ENCODE data around the gene ERMAP.
"Not testable (repeated sequence)": the region's sequence is repeated elsewhere in the genome, so short reads cannot be mapped to it uniquely, and the experiment has no call there.

Gene ERMAP

GRCh38 chr1:42807056-42807668, 9.8 kb upstream of the ERMAP start:
- no peak for DNase-seq

- DNase-seq, result not testable (repeated sequence)
Measured at GRCh38 chr1:42814815-42815214, 2.1 kb upstream of the ERMAP start.

DNA sequence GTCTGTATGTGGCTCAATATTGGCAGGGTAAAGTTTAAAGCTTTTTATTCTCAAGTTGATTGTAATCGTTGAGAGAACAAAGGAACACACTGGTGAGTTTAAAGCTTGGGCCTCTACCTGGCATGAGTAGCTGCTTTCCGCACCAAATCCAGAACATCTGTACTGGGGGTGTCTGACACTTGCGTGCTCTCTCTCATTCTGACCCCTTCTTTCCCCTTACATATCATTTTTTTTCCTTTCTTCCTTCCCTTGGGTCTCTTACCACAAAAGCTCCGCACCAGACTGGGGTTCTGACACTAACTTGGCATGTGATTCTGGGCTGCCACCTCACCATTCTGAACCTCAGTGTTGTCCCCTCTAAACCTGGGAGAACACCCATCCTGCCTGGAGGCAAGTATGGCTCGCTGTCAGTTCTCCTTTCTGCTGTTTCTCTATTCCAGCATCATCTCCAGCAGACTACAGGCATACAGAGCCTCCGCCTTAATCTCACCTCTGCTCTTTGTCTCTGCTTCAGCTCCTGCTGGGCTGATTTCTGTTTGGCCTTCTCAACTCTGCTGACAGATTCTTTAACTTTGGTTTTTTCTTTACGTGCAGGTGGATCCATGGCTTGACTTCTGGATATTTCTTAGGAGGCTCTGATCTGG, 859 bp upstream of the ERMAP start:
- no peak for DNase-seq

- no peak for DNase-seq
Measured at GRCh38 chr1:42817440-42817767, 482 bp downstream of the ERMAP start.

DNA sequence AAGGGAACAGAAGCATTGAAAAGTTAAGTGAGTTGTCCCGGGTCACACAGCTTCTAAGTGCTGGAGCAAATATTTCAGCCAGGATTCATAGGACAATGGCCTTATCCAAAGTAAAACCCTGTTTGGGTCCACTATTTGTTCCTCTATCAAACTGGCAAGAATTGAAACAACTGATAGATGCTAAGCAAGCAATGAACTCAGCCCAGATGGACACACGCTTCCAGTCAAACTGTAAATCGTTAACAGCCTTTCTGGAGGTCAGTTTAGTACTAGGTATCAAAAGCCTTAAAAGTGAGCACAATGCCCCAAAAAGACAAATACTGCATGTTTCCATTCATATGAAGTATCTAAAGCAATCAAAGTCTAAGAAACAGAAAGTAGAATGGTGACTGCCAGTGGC, 1.1 kb downstream of the ERMAP start:
- DNase-seq, result no peak

DNA sequence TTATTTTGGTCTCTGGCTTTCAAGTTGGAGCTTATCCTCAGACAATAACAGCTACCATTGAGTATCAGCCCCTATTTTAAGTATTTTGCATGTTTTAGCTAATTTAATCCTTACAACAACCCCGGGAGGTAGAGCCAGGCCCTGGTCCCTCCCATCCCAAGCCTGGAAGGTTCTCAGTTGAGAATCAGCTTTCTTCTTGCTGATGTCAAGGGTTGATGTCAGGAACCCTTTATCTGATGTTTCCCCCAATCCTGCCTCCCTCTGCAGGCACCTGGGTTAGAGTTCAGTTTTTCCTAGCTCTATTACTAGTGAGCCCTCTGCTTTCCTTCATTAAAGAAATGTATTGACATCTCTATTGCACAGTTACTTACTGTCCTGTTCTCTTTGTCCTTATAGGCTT, 3.9 kb downstream of the ERMAP start:
- DNase-seq, result no peak

DNA sequence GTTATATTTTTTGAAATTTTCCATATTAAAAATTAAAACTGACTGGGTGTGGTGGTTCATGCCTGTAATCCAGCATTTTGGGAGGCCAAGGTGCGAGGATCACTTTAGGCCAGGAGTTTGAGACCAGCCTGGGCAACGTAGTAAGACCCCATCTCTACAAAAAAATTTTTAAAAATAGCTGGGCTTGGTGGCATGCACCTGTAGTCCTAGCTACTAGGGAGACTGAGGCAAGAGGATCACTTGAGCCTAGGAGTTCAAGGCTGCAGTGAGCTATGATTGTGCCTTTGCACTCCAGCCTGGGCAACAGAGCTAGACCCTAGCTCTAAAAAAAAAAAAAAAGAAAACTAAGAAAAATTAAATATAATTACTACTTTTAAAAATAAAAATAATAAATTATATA, 4.8 kb downstream of the ERMAP start:
- DNase-seq, result no peak

- DNase-seq, result peak; percentile 31
Measured at GRCh38 chr1:42822800-42823392, 6.0 kb downstream of the ERMAP start.

DNA sequence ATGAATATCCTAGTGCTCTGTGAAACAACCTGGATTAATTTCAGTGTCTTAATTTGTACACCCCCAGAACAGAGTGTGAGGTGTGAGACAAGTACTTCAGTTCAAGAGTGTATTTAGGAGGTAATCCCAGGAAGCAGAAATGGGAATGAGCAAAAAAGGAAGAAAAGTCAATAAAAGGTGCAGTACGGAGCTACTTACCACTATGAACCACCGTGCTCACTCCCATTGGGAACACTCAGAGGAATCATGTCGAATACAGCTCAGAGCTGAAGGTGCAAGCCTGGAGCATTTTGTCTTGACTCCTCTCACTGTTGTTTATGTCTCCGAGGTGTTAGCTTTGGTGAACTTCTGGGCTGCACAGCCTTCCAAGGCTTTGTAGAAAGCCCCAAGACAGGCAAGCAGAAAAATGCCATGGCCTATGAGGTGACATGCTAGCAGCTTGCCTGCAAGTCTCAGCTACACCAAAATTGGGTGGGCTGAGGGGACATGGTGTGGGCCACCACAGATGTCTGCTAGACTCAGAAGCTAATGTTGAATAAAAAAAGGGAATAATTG, 7.6 kb downstream of the ERMAP start:
- no peak for DNase-seq

DNA sequence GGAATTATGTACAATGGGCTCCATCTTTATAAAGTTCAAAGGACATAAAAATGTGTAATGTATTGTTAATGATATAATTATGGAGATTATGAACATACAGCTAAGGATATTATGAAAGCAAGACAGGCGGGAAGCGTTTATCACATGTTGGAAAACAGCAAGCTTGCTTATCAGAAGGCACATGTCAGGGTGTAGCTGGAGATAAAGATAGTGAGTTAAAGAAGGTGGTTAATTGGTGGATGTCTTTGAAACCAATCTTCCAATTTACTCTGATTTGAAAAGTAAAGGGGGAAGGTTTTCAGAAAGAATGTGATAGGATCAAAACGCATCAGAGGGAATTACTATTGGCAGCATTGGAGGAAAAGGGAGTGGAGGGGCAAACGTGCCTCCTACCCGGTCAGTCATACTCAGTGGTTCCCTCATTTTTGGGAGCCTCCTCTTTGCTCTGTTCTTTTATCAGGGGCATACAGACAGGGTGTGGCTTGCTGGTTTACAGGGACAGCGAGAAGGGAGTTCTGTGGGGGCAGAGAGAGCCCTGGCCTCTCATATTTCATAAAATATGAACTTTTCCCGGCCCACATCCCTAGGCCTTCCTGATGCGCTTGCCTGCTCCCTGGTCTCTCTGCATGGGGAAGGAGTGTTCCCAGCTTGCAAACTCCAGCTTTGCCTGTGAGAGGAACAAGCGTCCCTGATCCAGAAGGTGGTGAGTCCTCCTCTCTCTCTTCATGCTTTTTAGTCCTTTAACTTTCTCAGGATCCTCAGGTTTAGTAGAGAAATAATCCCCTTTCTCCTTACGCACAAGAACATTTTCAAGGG, 8.3 kb downstream of the ERMAP start:
- DNase-seq, result no peak

DNA sequence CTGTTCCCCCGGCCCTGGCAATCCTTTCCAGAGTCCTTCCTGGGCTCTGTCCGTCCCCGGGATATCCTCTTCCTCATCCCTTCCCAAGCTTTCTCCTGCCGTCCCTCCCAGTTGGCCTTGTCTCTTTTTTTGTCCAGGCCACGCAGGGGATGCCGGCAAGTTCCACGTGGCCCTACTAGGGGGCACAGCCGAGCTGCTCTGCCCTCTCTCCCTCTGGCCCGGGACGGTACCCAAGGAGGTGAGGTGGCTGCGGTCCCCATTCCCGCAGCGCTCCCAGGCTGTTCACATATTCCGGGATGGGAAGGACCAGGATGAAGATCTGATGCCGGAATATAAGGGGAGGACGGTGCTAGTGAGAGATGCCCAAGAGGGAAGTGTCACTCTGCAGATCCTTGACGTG, 13.7 kb downstream of the ERMAP start:
- no peak for DNase-seq

- DNase-seq, result no peak
Measured at GRCh38 chr1:42831273-42831672, 14.4 kb downstream of the ERMAP start.

DNA sequence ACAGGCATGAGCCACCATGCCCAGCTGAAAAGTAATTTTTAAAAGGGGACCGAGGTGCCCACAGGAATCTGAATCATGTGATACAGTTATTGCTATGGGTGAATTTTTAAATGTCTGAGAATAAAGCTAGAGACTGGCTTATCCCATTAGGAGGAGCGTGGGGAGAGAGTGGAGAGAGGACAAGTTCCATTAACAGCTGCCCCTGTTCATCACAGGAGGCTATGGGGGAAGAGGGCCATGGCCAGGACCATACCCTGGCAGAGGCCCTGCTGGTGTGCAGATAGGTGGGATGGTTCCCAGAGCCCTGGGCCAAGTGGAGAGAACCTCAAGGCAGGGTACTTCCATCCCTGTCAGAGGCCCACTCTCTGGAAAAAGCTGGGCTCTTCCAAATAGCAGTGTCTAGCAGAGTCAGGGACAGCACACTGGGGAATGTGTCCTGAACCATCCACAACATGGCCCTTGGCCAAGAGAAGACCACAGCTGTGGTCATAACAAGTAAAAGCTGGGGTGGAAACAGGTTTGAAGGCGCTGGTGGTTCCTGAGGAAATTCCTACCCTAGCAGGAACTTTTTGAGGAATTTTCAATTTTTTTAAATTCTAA, 15.8 kb downstream of the ERMAP start:
- no peak for DNase-seq

GRCh38 chr1:42833981-42834380, 17.1 kb downstream of the ERMAP start:
- DNase-seq, result no peak

DNA sequence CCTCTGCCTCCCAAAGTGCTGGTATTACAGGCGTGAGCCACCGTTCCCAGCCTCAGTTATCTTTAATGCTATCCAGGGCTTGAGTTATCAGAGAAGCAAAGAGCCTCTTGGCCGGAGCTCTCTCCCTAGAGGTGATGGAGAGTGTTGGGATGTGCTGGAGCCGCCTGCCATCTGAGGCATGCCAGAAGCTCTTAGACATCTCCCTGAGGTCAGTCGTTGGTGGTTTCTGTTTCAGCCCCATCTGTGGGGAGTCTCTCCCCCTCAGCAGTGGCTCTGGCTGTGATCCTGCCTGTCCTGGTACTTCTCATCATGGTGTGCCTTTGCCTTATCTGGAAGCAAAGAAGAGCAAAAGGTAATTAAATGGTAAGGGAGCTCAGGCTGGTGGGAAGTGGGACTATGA, 17.9 kb downstream of the ERMAP start:
- DNase-seq, result no peak

DNA sequence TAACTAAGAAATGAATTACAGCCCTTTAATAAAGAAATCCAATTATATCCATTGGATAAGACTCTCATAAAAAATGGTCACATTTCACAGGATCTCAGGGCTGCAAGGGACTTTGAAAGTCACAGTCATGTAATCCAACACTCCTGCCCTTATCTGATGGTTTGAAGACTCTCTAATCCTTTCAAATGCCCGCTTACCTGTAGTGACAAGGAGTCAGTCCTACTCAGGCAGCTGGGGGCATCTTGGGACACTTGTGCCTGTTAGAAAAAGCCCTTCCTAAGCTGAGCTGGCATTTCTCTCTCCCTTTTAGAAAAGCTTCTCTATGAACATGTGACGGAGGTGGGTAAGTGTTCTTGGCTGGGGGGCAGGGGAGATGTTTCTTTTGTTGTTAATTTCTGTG, 18.5 kb downstream of the ERMAP start:
- DNase-seq, result no peak

DNA sequence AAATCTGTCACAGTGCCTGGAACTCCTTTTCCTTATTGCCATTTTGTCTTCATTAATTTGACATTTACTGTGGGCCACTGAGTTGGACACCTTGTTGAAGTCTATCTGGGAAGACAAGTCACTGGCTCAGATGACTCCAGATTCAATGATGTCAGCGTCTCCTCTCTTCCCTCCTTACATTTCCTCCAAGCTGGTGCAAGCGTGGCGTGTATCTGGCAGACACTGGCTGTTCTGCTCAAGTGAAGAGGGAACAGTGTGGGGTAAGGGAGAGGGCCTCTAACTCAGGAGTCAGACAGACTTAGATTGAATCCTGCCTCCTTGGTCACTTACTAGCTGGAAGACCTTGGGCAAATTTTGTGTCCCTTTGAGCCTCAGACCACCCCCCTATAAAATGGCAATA, 20.8 kb downstream of the ERMAP start:
- no peak for DNase-seq

GRCh38 chr1:42838482-42839190, 21.7 kb downstream of the ERMAP start:
- no peak for DNase-seq

DNA sequence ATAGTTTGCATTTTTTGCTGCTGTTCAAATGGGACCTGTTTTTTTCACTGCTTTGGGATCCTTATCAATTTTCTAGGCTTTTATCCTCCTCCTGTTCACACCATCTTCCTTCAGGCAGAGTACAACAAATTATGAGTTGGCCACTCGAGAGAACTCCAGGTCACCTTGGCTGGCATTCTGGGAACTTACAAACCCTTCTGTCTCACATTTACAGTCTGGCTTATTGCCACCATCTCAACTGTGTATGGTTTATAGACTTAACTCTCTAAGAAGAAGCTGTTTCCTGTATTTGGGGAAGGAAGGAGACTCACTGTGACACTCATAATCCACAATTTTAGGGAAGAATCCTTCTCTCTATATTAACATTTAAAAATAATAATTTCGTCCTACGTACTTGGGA, 24.1 kb downstream of the ERMAP start:
- no peak for DNase-seq

DNA sequence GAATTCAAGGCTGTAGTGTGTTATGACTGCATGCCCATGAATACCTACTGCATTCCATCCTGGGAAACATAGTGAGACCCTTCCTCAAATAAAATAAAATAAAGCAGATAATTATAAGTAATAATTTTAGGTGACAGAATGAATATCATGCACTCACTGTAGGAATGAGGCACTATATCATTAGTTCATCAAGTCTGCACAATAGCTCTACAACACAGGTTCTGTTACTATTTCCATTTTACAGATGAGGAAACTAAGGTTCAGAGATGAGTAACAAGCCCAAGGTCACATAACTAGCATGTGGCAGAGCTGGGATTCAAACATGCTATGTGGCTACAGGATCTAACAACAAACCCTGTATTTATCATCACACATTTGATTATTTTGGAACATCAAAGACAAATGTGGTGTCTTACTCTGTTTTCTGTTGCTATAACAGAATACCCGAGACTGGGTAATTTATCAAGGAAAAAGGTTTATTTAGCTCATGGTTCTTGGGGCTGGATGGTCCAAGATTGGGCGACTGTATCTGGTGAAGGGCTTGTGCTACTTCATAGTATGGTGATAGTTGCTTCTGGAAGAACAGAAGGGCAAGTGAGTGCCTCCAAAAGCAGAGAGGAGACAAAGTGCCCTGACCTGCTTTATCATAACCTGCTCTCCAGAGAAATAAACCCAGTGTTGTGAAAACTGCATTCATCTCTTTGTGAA, 24.7 kb downstream of the ERMAP start:
- DNase-seq, result no peak

DNA sequence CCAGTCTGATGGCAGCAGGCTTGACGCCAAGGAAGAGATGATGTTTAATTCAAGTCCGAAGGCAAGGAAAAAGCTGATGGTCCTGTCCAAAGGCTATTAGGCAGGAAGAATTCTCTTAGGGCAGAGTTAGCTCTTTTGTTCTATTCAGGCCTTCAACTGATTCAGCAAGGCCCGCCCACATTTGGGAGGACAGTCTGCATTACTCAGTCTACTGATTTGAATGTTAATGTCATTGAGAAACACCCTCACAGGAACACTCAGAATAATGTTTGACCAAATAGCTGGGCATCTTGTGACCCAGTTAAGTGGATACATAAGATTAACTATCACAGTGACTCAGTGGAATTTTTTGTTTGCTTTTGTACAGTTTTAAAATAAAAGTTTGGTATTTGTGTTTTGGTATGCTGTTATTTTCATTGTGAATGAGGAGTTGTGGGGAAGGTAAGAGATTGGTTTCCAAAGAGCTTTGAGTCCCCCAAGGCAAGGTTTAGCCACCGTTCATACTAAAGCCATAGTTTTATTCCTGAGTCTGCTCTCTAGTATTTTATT, 27.7 kb downstream of the ERMAP start:
- DNase-seq, result no peak

Measured in fibroblast of skin of back (primary cell).